HG02981 (cell line): Measurements from ENCODE around the gene COL5A1.

Experiments
- ATAC-seq: cut with Tn5 transposase; IDR thresholded peaks from one replicate; pipeline ENCODE4 v1.9.1; 2021; ENCODE audit warnings: mild to moderate bottlenecking, moderate library complexity; ENCODE audit not compliant: unreplicated experiment

The COL5A1 gene

GRCh38 chr9:134641173-134641989, at the start of gene COL5A1:
Gene COL5A1, plus strand, starts transcription at chr9:134641803. Its CDS starts 385 bp downstream, at chr9:134642188.
- ATAC-seq, result no peak

- ATAC-seq, result no peak
These were observed 49.4 kb upstream of the COL5A1 start for GRCh38 chr9:134592018-134592818.

GRCh38 chr9:134592819-134593200, 48.8 kb upstream of the COL5A1 start:
- ATAC-seq, result no peak

- no peak for ATAC-seq
These were observed 48.1 kb upstream of the COL5A1 start for GRCh38 chr9:134593286-134594077.

GRCh38 chr9:134594078-134594941, 47.3 kb upstream of the COL5A1 start:
- ATAC-seq, result no peak

- no peak for ATAC-seq
These were observed 46.6 kb upstream of the COL5A1 start for GRCh38 chr9:134595014-134595413.

GRCh38 chr9:134597041-134597913, 44.3 kb upstream of the COL5A1 start:
- no peak for ATAC-seq

- ATAC-seq, result no peak
These were observed 43.4 kb upstream of the COL5A1 start for GRCh38 chr9:134597957-134598883.

- no peak for ATAC-seq
These were observed 42.7 kb upstream of the COL5A1 start for GRCh38 chr9:134598884-134599245.

GRCh38 chr9:134600371-134600770, 41.2 kb upstream of the COL5A1 start:
- ATAC-seq, result no peak

- ATAC-seq, result no peak
These were observed 40.6 kb upstream of the COL5A1 start for GRCh38 chr9:134600836-134601638.

- no peak for ATAC-seq
These were observed 39.8 kb upstream of the COL5A1 start for GRCh38 chr9:134601764-134602163.

GRCh38 chr9:134602547-134603362, 38.8 kb upstream of the COL5A1 start:
- ATAC-seq, result no peak

- ATAC-seq, result no peak
These were observed 36.8 kb upstream of the COL5A1 start for GRCh38 chr9:134604834-134605233.

- ATAC-seq, result no peak
These were observed 36.1 kb upstream of the COL5A1 start for GRCh38 chr9:134605351-134605965.

- no peak for ATAC-seq
These were observed 35.6 kb upstream of the COL5A1 start for GRCh38 chr9:134605966-134606357.
